Coronary artery (tissue), 2 donors: ENCODE results near the gene APOL1.
A peak's percentile ranks its signal among the peaks of the same experiment; 100 is the strongest.

Experiments
- DNase-seq: peaks from one replicate; pipeline ENCODE4 v3.0.0-alpha.2; 2017; ENCODE audit warnings: low spot score
- H3K27ac ChIP-seq, 2 donors: fragments of 200-600 bp; sonication (generic); one replicate each; pipeline ENCODE4 v1.5.1; 2016 to 2019
- H3K4me3 ChIP-seq: fragments of 200-600 bp; sonication (generic); 2 replicates; pipeline ENCODE4 v1.5.1; 2016; ENCODE audit warnings: mild to moderate bottlenecking, moderate library complexity
- CTCF ChIP-seq: fragments of 200-600 bp; sonication (generic); IDR thresholded peaks from one replicate; pipeline ENCODE4 v1.5.1; 2019; ENCODE audit warnings: antibody characterized with exemption

Gene APOL1

GRCh38 chr22:36294801-36295200 is 41.9 kb downstream of the APOL1 start:
- no peak for TF ChIP-seq CTCF
- Histone ChIP-seq H3K27ac (no peak overlapping the region), H3K4me3 (no peak overlapping the region)
- DNase-seq = no peak

GRCh38 chr22:36295247-36295646 is 42.3 kb downstream of the APOL1 start:
- DNase-seq = no peak
- no peak for TF ChIP-seq CTCF
- Histone ChIP-seq H3K27ac (no peak overlapping the region), H3K4me3 (no peak overlapping the region)

DNA sequence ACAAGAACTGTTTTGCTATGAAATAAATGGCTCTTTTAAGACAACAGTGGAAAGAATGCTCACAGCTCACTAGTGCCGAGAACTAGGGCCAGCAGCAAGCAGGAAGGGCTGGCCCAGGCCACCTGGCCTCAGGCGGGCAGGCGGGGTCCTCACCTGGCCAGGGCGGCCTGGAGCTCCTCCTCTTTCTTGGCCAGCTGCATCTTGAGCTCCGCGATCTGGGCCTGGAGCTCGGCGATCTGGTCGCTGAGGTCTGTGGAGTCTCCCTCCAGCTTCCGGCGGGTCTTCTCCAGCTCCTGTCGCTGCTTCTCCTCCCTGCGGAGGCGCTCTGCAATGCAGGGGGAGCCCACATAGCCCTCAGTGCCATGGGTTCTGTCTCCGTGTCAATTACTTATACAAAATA is 43.8 kb downstream of the APOL1 start:
- H3K27ac ChIP-seq = peak overlapping the region in 1 of 2 donors; percentile 21
- TF ChIP-seq CTCF = no peak
- DNase-seq = no peak
- H3K4me3 ChIP-seq = no peak overlapping the region

- H3K27ac ChIP-seq = peak overlapping the region in 1 of 2 donors; percentile 31
- no peak overlapping the region for H3K4me3 ChIP-seq
- DNase-seq = no peak
- TF ChIP-seq CTCF = no peak
Measured at GRCh38 chr22:36297568-36297967, 44.6 kb downstream of the APOL1 start.

- H3K27ac ChIP-seq = peak overlapping the region in 1 of 2 donors; percentile 31
- no peak for DNase-seq
- no peak overlapping the region for H3K4me3 ChIP-seq
- no peak for TF ChIP-seq CTCF
Measured at GRCh38 chr22:36298118-36298517, 45.2 kb downstream of the APOL1 start.

- H3K27ac ChIP-seq = peak overlapping the region in 1 of 2 donors; percentile 31
- no peak for TF ChIP-seq CTCF
- DNase-seq = no peak
Measured at GRCh38 chr22:36298601-36299000, 45.7 kb downstream of the APOL1 start.

DNA sequence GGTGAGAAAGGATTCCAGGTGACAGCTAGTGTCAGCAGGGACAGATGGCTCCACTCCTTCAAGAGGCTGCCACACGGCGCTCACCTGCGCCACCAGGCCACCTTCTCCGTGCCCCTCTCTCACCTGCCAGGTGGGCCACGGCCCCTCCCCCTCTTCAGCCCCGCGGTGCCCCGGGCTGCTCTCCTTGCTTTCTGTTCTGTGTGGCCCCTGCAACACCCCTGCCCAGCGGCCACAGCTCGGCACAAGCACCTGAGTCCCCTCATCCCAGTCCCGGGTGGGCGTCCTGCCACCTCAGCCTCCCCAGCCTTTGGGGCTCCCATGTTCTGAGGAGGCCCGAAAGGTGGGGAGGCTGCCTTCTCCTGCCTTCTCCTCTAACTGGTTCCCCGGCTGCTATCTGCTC is 46.4 kb downstream of the APOL1 start:
- H3K4me3 ChIP-seq = no peak overlapping the region
- DNase-seq = no peak
- TF ChIP-seq CTCF = no peak
- peak overlapping the region; percentile 3 to 45 for H3K27ac ChIP-seq

More at GRCh38 chr22:36298601-36299000, 45.7 kb downstream of the APOL1 start:
- no peak overlapping the region for H3K4me3 ChIP-seq
